ENCODE measurements around the gene CDH4. TPM values are rescaled to one million over a fixed set of nuclear protein-coding genes. Genes with fewer than 3 reads are reported as not detected.

Gene CDH4
- total RNA-seq, 1 donor from 2014 or later: not detected

- no peak for DNase-seq (ENCODE audit: low spot score)
Measured at GRCh38 chr20:61919239-61919638, 667.2 kb downstream of the CDH4 start.

GRCh38 chr20:61919675-61920365, 667.8 kb downstream of the CDH4 start:
- no peak for DNase-seq (ENCODE audit: low spot score)

GRCh38 chr20:61922411-61922810, 670.4 kb downstream of the CDH4 start:
- no peak for DNase-seq (ENCODE audit: low spot score)

GRCh38 chr20:61922936-61923335, 670.9 kb downstream of the CDH4 start:
- DNase-seq (ENCODE audit: low spot score): no peak

GRCh38 chr20:61923371-61924166, 671.5 kb downstream of the CDH4 start:
- no peak for DNase-seq (ENCODE audit: low spot score)

- no peak for DNase-seq (ENCODE audit: low spot score)
Measured at GRCh38 chr20:61924211-61924857, 672.3 kb downstream of the CDH4 start.

GRCh38 chr20:61924858-61925554, 672.9 kb downstream of the CDH4 start:
- no peak for DNase-seq (ENCODE audit: low spot score)

GRCh38 chr20:61925555-61926252, 673.6 kb downstream of the CDH4 start:
- DNase-seq (ENCODE audit: low spot score): no peak

- DNase-seq (ENCODE audit: low spot score): no peak
Measured at GRCh38 chr20:61926253-61926613, 674.2 kb downstream of the CDH4 start.

- no peak for DNase-seq (ENCODE audit: low spot score)
Measured at GRCh38 chr20:61926796-61927192, 674.7 kb downstream of the CDH4 start.

- DNase-seq (ENCODE audit: low spot score): no peak
Measured at GRCh38 chr20:61927193-61927825, 675.2 kb downstream of the CDH4 start.

- DNase-seq (ENCODE audit: low spot score): no peak
Measured at GRCh38 chr20:61927826-61928541, 675.9 kb downstream of the CDH4 start.

GRCh38 chr20:61929561-61929960, 677.5 kb downstream of the CDH4 start:
- DNase-seq (ENCODE audit: low spot score): no peak

- DNase-seq (ENCODE audit: low spot score): no peak
Measured at GRCh38 chr20:61929971-61930666, 678.1 kb downstream of the CDH4 start.

- DNase-seq (ENCODE audit: low spot score): no peak
Measured at GRCh38 chr20:61930776-61931475, 678.9 kb downstream of the CDH4 start.

GRCh38 chr20:61931476-61932198, 679.6 kb downstream of the CDH4 start:
- DNase-seq (ENCODE audit: low spot score): no peak

GRCh38 chr20:61932199-61932592, 680.1 kb downstream of the CDH4 start:
- DNase-seq (ENCODE audit: low spot score): peak; percentile 68

Measured in mesenteric fat pad (tissue), 1 donor.